Tibial nerve (tissue), 4 donors: ENCODE results near the gene TSPAN5. TPM values are rescaled to one million over a fixed set of nuclear protein-coding genes. Genes with fewer than 3 reads are reported as not detected.

Source experiments
- DNase-seq, 2 donors: peaks; one replicate each; pipeline ENCODE4 v3.0.0-alpha.2; 2019; ENCODE audit warnings: low spot score in 2 of 2
- H3K27ac ChIP-seq, 4 donors: fragments of 200-600 bp; sonication (generic) in 3 of 4; one replicate each; pipeline ENCODE4 v1.5.1; 2017 to 2019; ENCODE audit warnings: mild to moderate bottlenecking in 1 of 4
- H3K27me3 ChIP-seq, 2 donors: fragments of 200-600 bp; sonication (generic) in 1 of 2; one replicate each; pipeline versions ENCODE4 v1.5.1 to v1.6.0; 2017 to 2019
- H3K36me3 ChIP-seq, 3 donors: fragments of 200-600 bp; sonication (generic); one replicate each; pipeline ENCODE4 v1.5.1; 2018 to 2019
- H3K4me1 ChIP-seq, 4 donors: fragments of 200-600 bp; sonication (generic) in 3 of 4; one replicate each; pipeline ENCODE4 v1.5.1; 2017 to 2019
- H3K4me3 ChIP-seq, 4 donors: fragments of 200-600 bp; sonication (generic) in 3 of 4; one replicate each; pipeline ENCODE4 v1.5.1; 2017 to 2019; ENCODE audit warnings: mild to moderate bottlenecking in 1 of 4, moderate library complexity in 1 of 4
- H3K9me3 ChIP-seq, 4 donors: fragments of 200-600 bp; sonication (generic) in 3 of 4; one replicate each; pipeline ENCODE4 v1.5.1; 2017 to 2019
- EP300 ChIP-seq, 2 donors: sonication (generic); formaldehyde crosslinking; IDR thresholded peaks; one replicate each; pipeline ENCODE4 v1.6.1; 2017; ENCODE audit warnings: antibody characterized with exemption in 2 of 2, mild to moderate bottlenecking in 1 of 2
- POLR2A ChIP-seq, 2 donors: fragments of 450-650 bp; IDR thresholded peaks; one replicate each; pipeline ENCODE4 v1.6.1; 2017; ENCODE audit warnings: antibody characterized with exemption in 2 of 2, mild to moderate bottlenecking in 2 of 2, moderate library complexity in 2 of 2
- WGBS, 2 donors: methylation state at CpG; one replicate each; pipeline ENCODE4 v1.1.5; 2018; 5-methylcytosine and 5-hydroxymethylcytosine counted together
- total RNA-seq, 4 donors: library from RNA; depleted of rRNA; stranded (reverse); fragments of >200 nt; gene quantifications; one replicate each; pipeline ENCODE4 v1.1.0, GENCODE V29; 2016
- TF ChIP-seq, protein P1 (sequence below), 5 experiments: fragments of 200-600 bp in 3 of 5; fragments of 450-650 bp in 2 of 5; sonication (generic) in 3 of 5; IDR thresholded peaks; one replicate each; pipeline ENCODE4 v1.5.1; 2016 to 2019; ENCODE audit warnings: antibody characterized with exemption in 5 of 5, mild to moderate bottlenecking in 3 of 5, moderate library complexity in 2 of 5

TSPAN5 gene
- total RNA-seq, 4 donors from 2014 or later, result 15.3 to 30.8 (median 25.6) TPM

DNA sequence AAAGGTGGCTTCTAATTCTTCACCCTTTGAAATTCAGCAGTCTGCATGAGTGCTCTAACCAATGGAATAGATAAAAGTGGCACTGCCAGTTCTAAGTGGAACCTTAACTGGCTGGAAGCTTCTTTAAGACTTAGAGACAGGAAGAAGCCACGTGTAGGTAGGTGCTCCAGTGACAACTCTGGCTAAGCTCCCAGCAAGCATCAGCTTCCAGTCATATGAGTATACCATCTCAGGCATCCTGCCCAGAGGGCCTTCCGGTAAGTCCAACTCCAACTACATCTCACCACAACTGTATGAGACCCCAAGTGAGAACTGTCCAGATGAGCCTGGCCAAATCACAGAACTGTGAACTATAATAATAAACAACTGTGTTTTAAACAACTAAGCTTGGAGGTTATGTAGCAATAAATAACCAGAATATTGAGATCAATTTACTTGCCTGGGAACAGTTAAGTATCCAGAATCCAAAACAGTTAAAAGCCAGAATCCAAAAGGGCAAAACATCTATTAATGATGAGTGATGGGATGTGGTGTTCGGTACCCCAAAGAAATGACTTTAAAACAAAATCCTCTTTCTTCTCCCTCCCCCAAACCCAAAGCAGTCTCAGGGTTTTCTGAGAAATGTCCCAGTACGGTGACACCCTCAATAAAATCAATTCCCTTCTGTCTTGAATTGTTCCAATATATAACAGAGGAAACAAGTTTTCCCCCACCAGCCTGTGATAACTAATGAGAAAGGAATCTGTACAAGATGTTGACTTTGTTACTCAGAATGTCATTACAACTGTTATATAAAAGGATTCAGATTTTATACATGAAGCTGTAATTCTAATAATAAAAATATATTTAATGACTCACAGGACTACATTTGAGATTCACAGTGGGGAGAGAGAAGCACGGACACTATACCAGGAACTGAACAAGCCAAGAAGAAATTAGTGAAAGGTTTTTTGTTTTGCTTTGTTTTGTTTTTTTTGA lies 4.2 kb downstream of the TSPAN5 start:
- 40 to 48% methylated on average over 5 of the region's 5 CpGs for WGBS, 2 donors
- H3K4me3 ChIP-seq, result no peak overlapping the region
- TF ChIP-seq EP300 (IDR thresholded peaks at IDR 0.05) (no peak), POLR2A (IDR thresholded peaks at IDR 0.05) (no peak)
- TF ChIP-seq, protein P1, sequence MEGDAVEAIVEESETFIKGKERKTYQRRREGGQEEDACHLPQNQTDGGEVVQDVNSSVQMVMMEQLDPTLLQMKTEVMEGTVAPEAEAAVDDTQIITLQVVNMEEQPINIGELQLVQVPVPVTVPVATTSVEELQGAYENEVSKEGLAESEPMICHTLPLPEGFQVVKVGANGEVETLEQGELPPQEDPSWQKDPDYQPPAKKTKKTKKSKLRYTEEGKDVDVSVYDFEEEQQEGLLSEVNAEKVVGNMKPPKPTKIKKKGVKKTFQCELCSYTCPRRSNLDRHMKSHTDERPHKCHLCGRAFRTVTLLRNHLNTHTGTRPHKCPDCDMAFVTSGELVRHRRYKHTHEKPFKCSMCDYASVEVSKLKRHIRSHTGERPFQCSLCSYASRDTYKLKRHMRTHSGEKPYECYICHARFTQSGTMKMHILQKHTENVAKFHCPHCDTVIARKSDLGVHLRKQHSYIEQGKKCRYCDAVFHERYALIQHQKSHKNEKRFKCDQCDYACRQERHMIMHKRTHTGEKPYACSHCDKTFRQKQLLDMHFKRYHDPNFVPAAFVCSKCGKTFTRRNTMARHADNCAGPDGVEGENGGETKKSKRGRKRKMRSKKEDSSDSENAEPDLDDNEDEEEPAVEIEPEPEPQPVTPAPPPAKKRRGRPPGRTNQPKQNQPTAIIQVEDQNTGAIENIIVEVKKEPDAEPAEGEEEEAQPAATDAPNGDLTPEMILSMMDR (IDR thresholded peaks at IDR 0.05), result no peak

DNA sequence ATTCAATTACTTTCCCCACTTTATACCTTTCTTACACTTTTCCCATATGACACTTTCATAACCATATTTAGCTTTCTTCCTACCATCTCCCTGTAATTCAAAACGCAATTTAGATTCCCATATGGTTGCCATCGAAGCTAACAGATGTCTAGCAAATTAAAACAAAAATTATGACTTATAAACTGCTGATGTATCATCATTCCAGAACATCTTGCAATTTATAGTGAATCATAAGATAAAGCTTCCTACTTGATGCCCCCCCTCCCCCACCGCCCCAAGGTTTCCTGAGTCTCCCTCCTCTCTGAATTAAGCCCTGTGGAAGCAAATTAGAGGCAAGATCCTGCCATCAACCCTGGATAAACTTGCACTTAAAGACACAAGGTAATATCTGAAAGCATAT lies 5.4 kb downstream of the TSPAN5 start:
- H3K36me3 ChIP-seq, result no peaks in the 10 kb centered on the region
- no peak for DNase-seq
- 85 to 98% methylated on average over 3 of the region's 3 CpGs for WGBS, 2 donors
- peaks cover 0 to 50% (median 17%) of the 10 kb centered on the region in 4 donors for H3K4me1 ChIP-seq
- peak overlapping the region in 1 of 4 donors; percentile 75 for H3K27ac ChIP-seq
- H3K4me3 ChIP-seq, result no peak overlapping the region
- no peak for TF ChIP-seq POLR2A (IDR thresholded peaks at IDR 0.05)
- TF ChIP-seq, protein P1 (IDR thresholded peaks at IDR 0.05), result no peak
- TF ChIP-seq EP300 (IDR thresholded peaks at IDR 0.05), result no peak
- H3K9me3 ChIP-seq, result no peaks in the 10 kb centered on the region
- H3K27me3 ChIP-seq, result no peaks in the 10 kb centered on the region

More for the DNA sequence above, 4.2 kb downstream of the TSPAN5 start:
- no peak for DNase-seq
- H3K4me1 ChIP-seq, result peaks cover 0 to 46% (median 11%) of the 10 kb centered on the region in 4 donors
- no peaks in the 10 kb centered on the region for H3K36me3 ChIP-seq
- H3K9me3 ChIP-seq, result no peaks in the 10 kb centered on the region
- H3K27ac ChIP-seq, result peak overlapping the region in 3 of 4 donors; percentile 34 to 75 (median 46)
- H3K27me3 ChIP-seq, result no peaks in the 10 kb centered on the region

DNA sequence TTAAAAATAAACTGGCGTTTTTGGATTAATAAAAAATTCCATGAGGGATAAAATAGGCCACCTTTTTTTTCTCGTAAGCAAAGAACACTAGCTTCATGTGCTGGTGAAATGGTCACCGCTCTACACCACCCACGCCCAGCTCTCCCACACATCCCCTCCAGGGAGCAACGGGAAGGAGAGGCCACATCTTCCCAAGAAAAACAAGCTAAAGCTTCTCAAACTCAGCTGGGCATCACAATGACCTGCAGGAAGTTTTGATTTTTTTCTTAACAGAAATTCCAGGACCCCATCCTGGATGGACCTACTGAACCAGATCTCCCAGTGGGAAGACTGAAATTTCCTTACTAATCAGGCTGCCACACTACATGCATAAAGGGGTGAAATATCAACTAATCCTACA lies 9.8 kb downstream of the TSPAN5 start:
- Histone ChIP-seq H3K4me3 (no peak overlapping the region), H3K27ac (peak overlapping the region in 2 of 4 donors; percentile 40 to 54), H3K27me3 (no peaks in the 10 kb centered on the region), H3K36me3 (no peaks in the 10 kb centered on the region), H3K9me3 (no peaks in the 10 kb centered on the region), H3K4me1 (peaks cover 0 to 22% (median 9%) of the 10 kb centered on the region in 4 donors)
- TF ChIP-seq POLR2A (IDR thresholded peaks at IDR 0.05) (no peak), EP300 (IDR thresholded peaks at IDR 0.05) (no peak)
- TF ChIP-seq, protein P1 (IDR thresholded peaks at IDR 0.05), result no peak
- 46 to 51% methylated on average over 5 of the region's 5 CpGs for WGBS, 2 donors
- DNase-seq, result no peak

DNA sequence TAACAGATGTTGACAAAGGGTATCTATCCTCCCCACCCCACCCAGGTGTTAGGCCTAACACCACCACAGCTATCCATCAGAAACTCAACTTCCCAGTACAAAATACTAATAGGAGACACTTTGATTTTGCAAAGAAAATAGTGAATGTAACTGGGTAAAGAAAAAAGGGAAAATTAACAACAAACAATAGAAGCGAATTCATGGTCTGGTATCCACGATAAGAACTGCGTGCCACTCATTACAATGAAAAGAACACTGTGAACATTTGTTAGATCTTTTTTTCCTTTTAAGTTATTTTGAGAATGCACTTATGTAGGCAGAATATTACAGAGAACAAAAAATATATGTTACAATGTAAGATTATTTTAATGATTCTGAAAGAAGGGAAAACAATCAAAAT lies 12.0 kb downstream of the TSPAN5 start:
- Histone ChIP-seq H3K4me3 (no peak overlapping the region), H3K36me3 (no peaks in the 10 kb centered on the region), H3K27ac (peak overlapping the region in 3 of 4 donors; percentile 15 to 62 (median 16)), H3K27me3 (no peaks in the 10 kb centered on the region), H3K9me3 (no peaks in the 10 kb centered on the region), H3K4me1 (peaks cover 0 to 16% (median 6%) of the 10 kb centered on the region in 4 donors)
- TF ChIP-seq, protein P1 (IDR thresholded peaks at IDR 0.05), result no peak
- no peak for TF ChIP-seq EP300 (IDR thresholded peaks at IDR 0.05)
- TF ChIP-seq POLR2A (IDR thresholded peaks at IDR 0.05), result no peak
- DNase-seq, result no peak
- 59 to 62% methylated on average over 3 of the region's 3 CpGs for WGBS, 2 donors

DNA sequence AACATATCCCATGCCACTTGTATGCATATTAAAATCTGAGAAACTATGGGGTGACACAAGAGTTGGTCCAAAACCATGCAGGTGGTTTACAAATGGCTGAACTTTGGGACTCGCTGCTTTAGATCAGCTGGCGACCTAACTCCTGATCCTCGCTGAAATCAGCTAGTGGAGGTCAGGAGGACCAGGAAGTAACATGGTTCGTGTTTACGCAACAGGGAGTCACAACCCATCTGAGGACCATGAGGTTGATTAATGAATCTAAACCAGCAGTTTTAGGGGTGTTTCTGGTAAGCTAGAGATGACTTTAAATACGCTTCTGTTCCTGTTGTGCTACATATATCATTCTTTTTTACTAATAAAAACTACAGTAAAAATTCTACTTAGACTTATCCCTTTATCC lies 12.9 kb downstream of the TSPAN5 start:
- Histone ChIP-seq H3K4me1 (peaks cover 0 to 16% (median 6%) of the 10 kb centered on the region in 4 donors), H3K9me3 (no peaks in the 10 kb centered on the region), H3K27me3 (no peaks in the 10 kb centered on the region), H3K36me3 (no peaks in the 10 kb centered on the region), H3K27ac (peak overlapping the region in 1 of 4 donors; percentile 62), H3K4me3 (no peak overlapping the region)
- DNase-seq, result no peak
- WGBS, 2 donors, result 90 to 96% methylated on average over 6 of the region's 6 CpGs
- TF ChIP-seq, protein P1 (IDR thresholded peaks at IDR 0.05), result no peak
- TF ChIP-seq EP300 (IDR thresholded peaks at IDR 0.05), result no peak
- no peak for TF ChIP-seq POLR2A (IDR thresholded peaks at IDR 0.05)
